Measurements from ENCODE around the gene OPN4. TPM values are rescaled to one million over a fixed set of nuclear protein-coding genes. Genes with fewer than 3 reads are reported as not detected.
"Not testable (repeated sequence)": the region's sequence is repeated elsewhere in the genome, so short reads cannot be mapped to it uniquely, and the experiment has no call there.

Gene OPN4
- total RNA-seq, 3 donors from 2014 or later (not counting 1 experiment from before 2014, with no cell fraction given), result not detected

DNA sequence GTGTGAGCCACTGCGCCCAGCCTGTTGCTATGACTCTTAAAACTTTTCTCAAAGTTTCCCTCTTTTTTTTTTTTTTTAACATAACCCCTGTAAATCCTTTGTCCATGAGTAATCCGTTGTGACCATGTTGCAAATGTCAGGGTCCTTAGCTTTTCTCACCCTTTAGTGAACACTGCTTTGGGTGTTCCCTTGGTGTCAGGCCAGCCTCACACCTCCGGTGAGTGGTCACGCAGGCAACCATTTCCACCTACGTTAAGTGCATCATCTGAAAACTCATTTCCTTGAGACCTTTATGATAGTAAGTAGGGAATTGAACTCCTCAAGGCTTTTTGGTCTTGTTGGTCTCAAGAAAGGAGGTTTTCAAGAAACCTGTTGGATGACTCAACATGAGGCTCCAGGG, 41.3 kb upstream of the OPN4 start:
- peaks cover 3 to 4% of the 10 kb centered on the region in 2 donors for H3K9me3 Mint-ChIP-seq
- no peaks in the 10 kb centered on the region for H3K9me3 ChIP-seq (ENCODE audit: control insufficient read depth, insufficient read depth, low read length)
- H3K36me3 ChIP-seq (ENCODE audit: control insufficient read depth, insufficient read depth, low read length), result no peaks in the 10 kb centered on the region
- H3K36me3 Mint-ChIP-seq, result no peaks in the 10 kb centered on the region
- peaks cover 2% of the 10 kb centered on the region for H3K27me3 ChIP-seq (ENCODE audit: control insufficient read depth, insufficient read depth, low read length)
- H3K27me3 Mint-ChIP-seq (ENCODE audit: low read depth in 2 of 2), result peaks cover 9 to 15% of the 10 kb centered on the region in 2 donors
- ATAC-seq, result no peak
- no peak overlapping the region for H3K27ac Mint-ChIP-seq
- no peak overlapping the region for H3K4me3 ChIP-seq (ENCODE audit: low read length)
- intact Hi-C loops (cut with micrococcal nuclease), result no loop called here
- no peak overlapping the region for H3K4me3 Mint-ChIP-seq
- H3K4me1 ChIP-seq (ENCODE audit: control insufficient read depth, insufficient read depth, low read length), result no peaks in the 10 kb centered on the region
- H3K4me1 Mint-ChIP-seq, result no peaks in the 10 kb centered on the region
- TF ChIP-seq, protein P1, sequence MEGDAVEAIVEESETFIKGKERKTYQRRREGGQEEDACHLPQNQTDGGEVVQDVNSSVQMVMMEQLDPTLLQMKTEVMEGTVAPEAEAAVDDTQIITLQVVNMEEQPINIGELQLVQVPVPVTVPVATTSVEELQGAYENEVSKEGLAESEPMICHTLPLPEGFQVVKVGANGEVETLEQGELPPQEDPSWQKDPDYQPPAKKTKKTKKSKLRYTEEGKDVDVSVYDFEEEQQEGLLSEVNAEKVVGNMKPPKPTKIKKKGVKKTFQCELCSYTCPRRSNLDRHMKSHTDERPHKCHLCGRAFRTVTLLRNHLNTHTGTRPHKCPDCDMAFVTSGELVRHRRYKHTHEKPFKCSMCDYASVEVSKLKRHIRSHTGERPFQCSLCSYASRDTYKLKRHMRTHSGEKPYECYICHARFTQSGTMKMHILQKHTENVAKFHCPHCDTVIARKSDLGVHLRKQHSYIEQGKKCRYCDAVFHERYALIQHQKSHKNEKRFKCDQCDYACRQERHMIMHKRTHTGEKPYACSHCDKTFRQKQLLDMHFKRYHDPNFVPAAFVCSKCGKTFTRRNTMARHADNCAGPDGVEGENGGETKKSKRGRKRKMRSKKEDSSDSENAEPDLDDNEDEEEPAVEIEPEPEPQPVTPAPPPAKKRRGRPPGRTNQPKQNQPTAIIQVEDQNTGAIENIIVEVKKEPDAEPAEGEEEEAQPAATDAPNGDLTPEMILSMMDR (IDR thresholded peaks at IDR 0.05), result no peak
- H3K27ac ChIP-seq (ENCODE audit: low read length), result no peak overlapping the region
- no peak for DNase-seq
- WGBS (ENCODE audit: insufficient coverage), result 90% methylated on average over 4 of the region's 5 CpGs

DNA sequence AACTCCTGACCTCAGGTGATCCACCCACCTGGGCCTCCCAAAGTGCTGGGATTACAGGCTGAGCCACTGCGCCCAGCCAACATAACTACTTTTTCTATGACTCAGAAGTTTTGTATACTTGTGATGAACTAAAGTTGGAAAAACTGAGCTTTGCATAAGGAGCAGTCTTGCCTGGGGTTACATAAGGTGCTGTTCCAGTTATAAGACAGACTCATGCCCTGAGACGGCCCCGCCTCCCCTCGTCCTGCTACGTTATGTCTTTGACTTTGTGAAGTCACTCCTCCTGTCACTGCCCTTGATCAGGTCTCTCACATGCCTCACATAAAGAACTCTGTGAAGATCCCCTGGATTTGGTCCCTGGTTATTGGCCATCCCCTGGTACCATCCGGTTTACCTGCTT, 40.4 kb upstream of the OPN4 start:
- intact Hi-C loops (cut with micrococcal nuclease), result no loop called here
- WGBS (ENCODE audit: insufficient coverage), result 93% methylated on average over 5 of the region's 6 CpGs

DNA sequence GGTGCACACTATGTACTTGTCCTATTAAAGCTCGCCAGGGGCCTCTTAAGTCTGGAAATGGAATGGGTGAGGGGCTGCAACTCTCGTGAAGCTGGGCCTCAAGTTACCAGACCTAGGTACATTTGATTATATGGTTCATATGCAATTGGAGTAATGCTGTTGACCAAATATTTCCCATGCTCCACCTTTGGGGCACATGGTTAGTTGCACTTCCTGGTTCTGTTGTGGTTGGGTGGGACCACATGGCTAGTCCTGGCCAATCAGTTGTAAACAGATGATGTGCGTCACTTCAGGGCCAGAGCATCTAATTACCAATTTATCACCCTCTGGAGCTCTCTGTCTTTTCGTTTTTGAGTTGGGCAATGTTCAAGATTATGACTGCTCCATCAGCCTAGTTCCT, 39.5 kb upstream of the OPN4 start:
- Histone ChIP-seq H3K36me3 (ENCODE audit: control insufficient read depth, insufficient read depth, low read length) (no peaks in the 10 kb centered on the region), H3K27me3 (ENCODE audit: control insufficient read depth, insufficient read depth, low read length) (no peaks in the 10 kb centered on the region), H3K9me3 (ENCODE audit: control insufficient read depth, insufficient read depth, low read length) (no peaks in the 10 kb centered on the region), H3K4me1 (ENCODE audit: control insufficient read depth, insufficient read depth, low read length) (no peaks in the 10 kb centered on the region), H3K4me3 (ENCODE audit: low read length) (no peak overlapping the region), H3K27ac (ENCODE audit: low read length) (no peak overlapping the region)
- Mint-ChIP-seq H3K4me3 (no peak overlapping the region), H3K27ac (no peak overlapping the region), H3K9me3 (peaks cover 3 to 4% of the 10 kb centered on the region in 2 donors), H3K27me3 (ENCODE audit: low read depth in 2 of 2) (peaks cover 7 to 9% of the 10 kb centered on the region in 2 donors), H3K4me1 (no peaks in the 10 kb centered on the region), H3K36me3 (no peaks in the 10 kb centered on the region)
- ATAC-seq, result no peak
- intact Hi-C loops (cut with micrococcal nuclease), result no loop called here
- no peak for DNase-seq
- TF ChIP-seq, protein P1 (IDR thresholded peaks at IDR 0.05), result no peak
- 87% methylated on average over 4 of the region's 4 CpGs for WGBS (ENCODE audit: insufficient coverage)

More for the DNA sequence above, 40.4 kb upstream of the OPN4 start:
- Histone ChIP-seq H3K27ac (ENCODE audit: low read length) (no peak overlapping the region), H3K36me3 (ENCODE audit: control insufficient read depth, insufficient read depth, low read length) (no peaks in the 10 kb centered on the region), H3K4me3 (ENCODE audit: low read length) (no peak overlapping the region), H3K9me3 (ENCODE audit: control insufficient read depth, insufficient read depth, low read length) (no peaks in the 10 kb centered on the region), H3K27me3 (ENCODE audit: control insufficient read depth, insufficient read depth, low read length) (no peaks in the 10 kb centered on the region), H3K4me1 (ENCODE audit: control insufficient read depth, insufficient read depth, low read length) (no peaks in the 10 kb centered on the region)
- peaks cover 7 to 10% of the 10 kb centered on the region in 2 donors for H3K27me3 Mint-ChIP-seq (ENCODE audit: low read depth in 2 of 2)
- DNase-seq (no peak), ATAC-seq (no peak)
- peaks cover 3 to 4% of the 10 kb centered on the region in 2 donors for H3K9me3 Mint-ChIP-seq
- TF ChIP-seq, protein P1 (IDR thresholded peaks at IDR 0.05), result no peak
- no peaks in the 10 kb centered on the region for H3K36me3 Mint-ChIP-seq
- no peak overlapping the region for H3K27ac Mint-ChIP-seq
- no peak overlapping the region for H3K4me3 Mint-ChIP-seq
- H3K4me1 Mint-ChIP-seq, result no peaks in the 10 kb centered on the region

DNA sequence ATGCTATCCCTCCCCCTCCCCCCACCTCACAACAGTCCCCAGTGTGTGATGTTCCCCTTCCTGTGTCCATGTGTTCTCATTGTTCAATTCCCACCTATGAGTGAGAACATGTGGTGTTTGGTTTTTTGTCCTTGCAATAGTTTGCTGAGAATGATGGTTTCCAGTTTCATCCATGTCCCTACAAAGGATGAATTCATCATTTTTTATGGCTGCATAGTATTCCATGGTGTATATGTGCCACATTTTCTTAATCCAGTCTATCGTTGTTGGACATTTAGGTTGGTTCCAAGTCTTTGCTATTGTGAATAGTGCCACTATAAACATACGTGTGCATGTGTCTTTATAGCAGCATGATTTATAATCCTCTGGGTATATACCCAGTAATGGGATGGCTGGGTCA, 37.1 kb upstream of the OPN4 start:
- H3K4me1 Mint-ChIP-seq; H3K4me3 Mint-ChIP-seq; intact Hi-C loops (cut with micrococcal nuclease); H3K27ac Mint-ChIP-seq; H3K4me1 ChIP-seq (ENCODE audit: control insufficient read depth, insufficient read depth, low read length); H3K27me3 ChIP-seq (ENCODE audit: control insufficient read depth, insufficient read depth, low read length); DNase-seq; H3K27ac ChIP-seq (ENCODE audit: low read length); H3K9me3 ChIP-seq (ENCODE audit: control insufficient read depth, insufficient read depth, low read length); ATAC-seq; H3K36me3 ChIP-seq (ENCODE audit: control insufficient read depth, insufficient read depth, low read length); H3K4me3 ChIP-seq (ENCODE audit: low read length); H3K9me3 Mint-ChIP-seq; H3K36me3 Mint-ChIP-seq: not testable (repeated sequence)
- WGBS (ENCODE audit: insufficient coverage), result no CpG with 5 or more reads among the region's 2 CpGs
- H3K27me3 Mint-ChIP-seq (ENCODE audit: low read depth in 2 of 2), result peaks cover 8 to 11% of the 10 kb centered on the region in 2 donors
